Measurements from ENCODE around the gene PLK2. TPM values are rescaled to one million over a fixed set of nuclear protein-coding genes. Genes with fewer than 3 reads are reported as not detected.

The PLK2 gene
- total RNA-seq, 1 experiment from 2014 or later = 258 TPM

DNA sequence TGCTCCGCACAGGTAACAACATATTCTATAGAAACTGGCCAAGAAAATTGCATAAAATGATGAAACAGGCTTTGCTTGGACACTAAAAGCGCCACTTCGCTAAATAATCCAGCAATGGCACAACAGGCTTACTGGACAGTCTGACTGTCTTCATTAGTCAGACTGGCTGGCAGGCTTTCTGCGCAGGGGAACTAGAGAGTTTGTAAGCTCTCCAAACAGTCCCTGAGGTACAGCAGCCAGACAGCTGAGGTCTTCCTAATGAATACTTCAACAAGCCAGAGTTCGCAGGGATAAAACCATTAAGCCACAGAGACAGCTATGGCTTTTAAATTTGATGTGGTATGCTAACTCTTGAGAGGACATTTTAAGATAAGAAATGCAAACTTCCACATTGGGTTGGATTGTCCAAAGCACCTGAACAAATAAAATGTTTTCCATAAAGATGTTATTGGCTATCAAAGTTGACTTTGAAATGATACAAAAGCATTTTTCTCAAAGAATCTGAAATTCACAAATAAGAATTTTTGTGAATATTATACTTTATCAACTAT lies 20.7 kb downstream of the PLK2 start:
- H3K9me3 ChIP-seq (ENCODE audit: control insufficient read depth, insufficient read depth, low read depth, low read length) = no peaks in the 10 kb centered on the region
- POLR2A ChIA-PET = no interaction called here
- no peak for DNase-seq (ENCODE audit: low read depth, low spot score)

GRCh38 chr5:58437661-58438060 lies 22.2 kb downstream of the PLK2 start:
- in situ Hi-C loops (cut with HindIII; ENCODE audit: low pct_unique_long_range_greater_than_20kb, low sequenced_read_pairs) = no loop called here
- intact Hi-C loops (cut with micrococcal nuclease; ENCODE audit: unreplicated experiment) = no loop called here
- no peak for TF ChIP-seq POLR2AphosphoS5 (IDR thresholded peaks at IDR 0.05; ENCODE audit: low read depth, low read length)
- Histone ChIP-seq H3K4me1 (ENCODE audit: control insufficient read depth, insufficient read depth, low read length) (no peaks in the 10 kb centered on the region), H3K27me3 (ENCODE audit: control insufficient read depth, insufficient read depth, low read length) (no peaks in the 10 kb centered on the region), H3K36me3 (ENCODE audit: control insufficient read depth, insufficient read depth, low read length) (no peaks in the 10 kb centered on the region), H3K27ac (ENCODE audit: low read length) (no peak overlapping the region), H3K9me3 (ENCODE audit: control insufficient read depth, insufficient read depth, low read depth, low read length) (no peaks in the 10 kb centered on the region), H3K4me3 (ENCODE audit: low read depth in 2 of 2, low read length in 2 of 2) (no peak overlapping the region)
- ATAC-seq (no peak), DNase-seq (ENCODE audit: low read depth, low spot score) (no peak)
- BruUV-seq (replicated peaks) = no TSS peak
- CTCF ChIA-PET = no interaction called here
- POLR2A ChIA-PET = no interaction called here

More for the DNA sequence above, 20.7 kb downstream of the PLK2 start:
- Histone ChIP-seq H3K4me3 (ENCODE audit: low read depth in 2 of 2, low read length in 2 of 2) (no peak overlapping the region), H3K4me1 (ENCODE audit: control insufficient read depth, insufficient read depth, low read length) (no peaks in the 10 kb centered on the region), H3K36me3 (ENCODE audit: control insufficient read depth, insufficient read depth, low read length) (no peaks in the 10 kb centered on the region), H3K27me3 (ENCODE audit: control insufficient read depth, insufficient read depth, low read length) (no peaks in the 10 kb centered on the region), H3K27ac (ENCODE audit: low read length) (no peak overlapping the region; the same call in 1 of the 2 replicates)
- in situ Hi-C loops (cut with HindIII; ENCODE audit: low pct_unique_long_range_greater_than_20kb, low sequenced_read_pairs) = no loop called here
- intact Hi-C loops (cut with micrococcal nuclease; ENCODE audit: unreplicated experiment) = no loop called here
- CTCF ChIA-PET = no interaction called here
- BruUV-seq (replicated peaks) = no TSS peak
- TF ChIP-seq, protein P1, sequence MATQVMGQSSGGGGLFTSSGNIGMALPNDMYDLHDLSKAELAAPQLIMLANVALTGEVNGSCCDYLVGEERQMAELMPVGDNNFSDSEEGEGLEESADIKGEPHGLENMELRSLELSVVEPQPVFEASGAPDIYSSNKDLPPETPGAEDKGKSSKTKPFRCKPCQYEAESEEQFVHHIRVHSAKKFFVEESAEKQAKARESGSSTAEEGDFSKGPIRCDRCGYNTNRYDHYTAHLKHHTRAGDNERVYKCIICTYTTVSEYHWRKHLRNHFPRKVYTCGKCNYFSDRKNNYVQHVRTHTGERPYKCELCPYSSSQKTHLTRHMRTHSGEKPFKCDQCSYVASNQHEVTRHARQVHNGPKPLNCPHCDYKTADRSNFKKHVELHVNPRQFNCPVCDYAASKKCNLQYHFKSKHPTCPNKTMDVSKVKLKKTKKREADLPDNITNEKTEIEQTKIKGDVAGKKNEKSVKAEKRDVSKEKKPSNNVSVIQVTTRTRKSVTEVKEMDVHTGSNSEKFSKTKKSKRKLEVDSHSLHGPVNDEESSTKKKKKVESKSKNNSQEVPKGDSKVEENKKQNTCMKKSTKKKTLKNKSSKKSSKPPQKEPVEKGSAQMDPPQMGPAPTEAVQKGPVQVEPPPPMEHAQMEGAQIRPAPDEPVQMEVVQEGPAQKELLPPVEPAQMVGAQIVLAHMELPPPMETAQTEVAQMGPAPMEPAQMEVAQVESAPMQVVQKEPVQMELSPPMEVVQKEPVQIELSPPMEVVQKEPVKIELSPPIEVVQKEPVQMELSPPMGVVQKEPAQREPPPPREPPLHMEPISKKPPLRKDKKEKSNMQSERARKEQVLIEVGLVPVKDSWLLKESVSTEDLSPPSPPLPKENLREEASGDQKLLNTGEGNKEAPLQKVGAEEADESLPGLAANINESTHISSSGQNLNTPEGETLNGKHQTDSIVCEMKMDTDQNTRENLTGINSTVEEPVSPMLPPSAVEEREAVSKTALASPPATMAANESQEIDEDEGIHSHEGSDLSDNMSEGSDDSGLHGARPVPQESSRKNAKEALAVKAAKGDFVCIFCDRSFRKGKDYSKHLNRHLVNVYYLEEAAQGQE (IDR thresholded peaks at IDR 0.05; ENCODE audit: insufficient read depth in 1 of 2, low read depth in 2 of 2, low read length in 1 of 2) = no peak
- TF ChIP-seq SIN3A (IDR thresholded peaks at IDR 0.05; ENCODE audit: borderline replicate concordance, insufficient read depth, low read depth, low read length) (no peak), POLR2AphosphoS5 (IDR thresholded peaks at IDR 0.05; ENCODE audit: low read depth, low read length) (no peak), TCF7L2 (IDR thresholded peaks at IDR 0.05; ENCODE audit: low read depth, low read length) (no peak)
- TF ChIP-seq, protein P2, sequence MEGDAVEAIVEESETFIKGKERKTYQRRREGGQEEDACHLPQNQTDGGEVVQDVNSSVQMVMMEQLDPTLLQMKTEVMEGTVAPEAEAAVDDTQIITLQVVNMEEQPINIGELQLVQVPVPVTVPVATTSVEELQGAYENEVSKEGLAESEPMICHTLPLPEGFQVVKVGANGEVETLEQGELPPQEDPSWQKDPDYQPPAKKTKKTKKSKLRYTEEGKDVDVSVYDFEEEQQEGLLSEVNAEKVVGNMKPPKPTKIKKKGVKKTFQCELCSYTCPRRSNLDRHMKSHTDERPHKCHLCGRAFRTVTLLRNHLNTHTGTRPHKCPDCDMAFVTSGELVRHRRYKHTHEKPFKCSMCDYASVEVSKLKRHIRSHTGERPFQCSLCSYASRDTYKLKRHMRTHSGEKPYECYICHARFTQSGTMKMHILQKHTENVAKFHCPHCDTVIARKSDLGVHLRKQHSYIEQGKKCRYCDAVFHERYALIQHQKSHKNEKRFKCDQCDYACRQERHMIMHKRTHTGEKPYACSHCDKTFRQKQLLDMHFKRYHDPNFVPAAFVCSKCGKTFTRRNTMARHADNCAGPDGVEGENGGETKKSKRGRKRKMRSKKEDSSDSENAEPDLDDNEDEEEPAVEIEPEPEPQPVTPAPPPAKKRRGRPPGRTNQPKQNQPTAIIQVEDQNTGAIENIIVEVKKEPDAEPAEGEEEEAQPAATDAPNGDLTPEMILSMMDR (IDR thresholded peaks at IDR 0.05) = no peak
- ATAC-seq = no peak

- Histone ChIP-seq H3K4me3 (ENCODE audit: low read depth in 2 of 2, low read length in 2 of 2) (no peak overlapping the region), H3K9me3 (ENCODE audit: control insufficient read depth, insufficient read depth, low read depth, low read length) (no peaks in the 10 kb centered on the region), H3K4me1 (ENCODE audit: control insufficient read depth, insufficient read depth, low read length) (no peaks in the 10 kb centered on the region), H3K27me3 (ENCODE audit: control insufficient read depth, insufficient read depth, low read length) (no peaks in the 10 kb centered on the region), H3K27ac (ENCODE audit: low read length) (no peak overlapping the region), H3K36me3 (ENCODE audit: control insufficient read depth, insufficient read depth, low read length) (no peaks in the 10 kb centered on the region)
- intact Hi-C loops (cut with micrococcal nuclease; ENCODE audit: unreplicated experiment) (no loop called here), in situ Hi-C loops (cut with HindIII; ENCODE audit: low pct_unique_long_range_greater_than_20kb, low sequenced_read_pairs) (no loop called here)
- ATAC-seq = no peak
- no TSS peak for BruUV-seq (replicated peaks)
- TF ChIP-seq SIN3A (IDR thresholded peaks at IDR 0.05; ENCODE audit: borderline replicate concordance, insufficient read depth, low read depth, low read length) = no peak
- TF ChIP-seq, protein P2 (IDR thresholded peaks at IDR 0.05) = no peak
- TF ChIP-seq POLR2AphosphoS5 (IDR thresholded peaks at IDR 0.05; ENCODE audit: low read depth, low read length) = no peak
- TF ChIP-seq, protein P1 (IDR thresholded peaks at IDR 0.05; ENCODE audit: insufficient read depth in 1 of 2, low read depth in 2 of 2, low read length in 1 of 2) = no peak
- TF ChIP-seq TCF7L2 (IDR thresholded peaks at IDR 0.05; ENCODE audit: low read depth, low read length) = no peak
- ChIA-PET CTCF (no interaction called here), POLR2A (no interaction called here)
- DNase-seq (ENCODE audit: low read depth, low spot score) = no peak
These were observed 28.1 kb downstream of the PLK2 start for GRCh38 chr5:58431832-58432231.

Measured in Panc1 (cell line).